ENCODE results near the gene CTNNA1.

GRCh38 chr5:138763037-138763778 lies 10.0 kb downstream of the CTNNA1 start:
- no peak for TF ChIP-seq CTCF (IDR thresholded peaks at IDR 0.05)
- TF ChIP-seq POLR2AphosphoS5 (IDR thresholded peaks at IDR 0.05; ENCODE audit: insufficient read depth in 1 of 2, low read depth in 1 of 2): no peak
